ENCODE results near the gene LRP1B.
A peak's percentile ranks its signal among the peaks of the same experiment; 100 is the strongest.

LRP1B gene

DNA sequence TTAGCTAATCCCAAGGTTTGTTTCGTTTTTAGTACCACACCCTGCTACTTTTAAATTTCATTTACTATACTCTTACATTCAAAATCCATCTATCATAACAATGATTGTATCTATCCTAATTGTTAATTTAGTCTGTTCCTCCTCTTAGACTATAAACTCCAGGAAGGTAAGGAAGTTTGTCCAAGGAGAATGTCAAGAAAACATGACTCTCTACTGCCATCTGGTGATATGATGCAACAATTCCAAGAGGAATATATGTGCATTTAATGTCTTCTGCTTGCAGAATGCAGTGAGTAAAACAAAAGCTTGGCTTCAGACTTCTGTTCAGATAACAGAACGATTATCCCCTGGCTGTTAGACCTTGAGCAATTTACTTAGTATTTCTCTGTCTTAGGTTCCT lies 1267.1 kb downstream of the LRP1B start:
- Histone ChIP-seq H3K9me3 (ENCODE audit: insufficient read depth, low read length) (peaks cover 8% of the 10 kb centered on the region), H3K36me3 (ENCODE audit: insufficient read depth, insufficient read length, low read length) (no peaks in the 10 kb centered on the region), H3K4me3 (ENCODE audit: insufficient read length, low read depth) (no peak overlapping the region), H3K9ac (ENCODE audit: insufficient read length, low read depth) (no peak overlapping the region), H3K27me3 (ENCODE audit: insufficient read depth, insufficient read length) (no peaks in the 10 kb centered on the region), H3K4me1 (ENCODE audit: insufficient read depth, insufficient read length) (no peaks in the 10 kb centered on the region)
- no peak for TF ChIP-seq SUZ12 (IDR thresholded peaks at IDR 0.05; ENCODE audit: extremely low read depth, insufficient read depth, insufficient read length)
- no peak for TF ChIP-seq ZNF274 (IDR thresholded peaks at IDR 0.05; ENCODE audit: low read depth, low read length)
- TF ChIP-seq YY1 (IDR thresholded peaks at IDR 0.05; ENCODE audit: insufficient read depth, insufficient read length): no peak
- DNase-seq (ENCODE audit: low read depth, low spot score): peak; percentile 38

DNA sequence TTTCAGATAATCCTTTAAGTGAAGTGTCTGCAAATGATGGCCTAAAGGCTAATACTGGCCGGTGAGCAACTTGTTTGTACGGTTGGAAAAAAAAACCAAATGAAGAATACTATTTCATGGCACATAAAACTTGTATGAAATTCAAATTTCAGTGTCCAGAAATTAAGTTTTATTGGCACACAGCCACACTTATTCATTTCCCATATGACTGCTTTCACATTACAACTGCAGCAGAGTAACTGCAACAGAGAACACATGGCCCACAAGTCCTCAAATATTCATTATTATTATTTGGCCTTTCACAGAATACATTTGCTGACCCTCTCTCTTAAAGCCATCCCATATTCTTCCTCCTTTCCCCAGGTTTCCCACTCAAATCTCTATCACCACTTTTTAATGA lies 1268.6 kb downstream of the LRP1B start:
- Histone ChIP-seq H3K4me3 (ENCODE audit: insufficient read length, low read depth) (no peak overlapping the region), H3K9me3 (ENCODE audit: insufficient read depth, low read length) (no peaks in the 10 kb centered on the region), H3K4me1 (ENCODE audit: insufficient read depth, insufficient read length) (no peaks in the 10 kb centered on the region), H3K27me3 (ENCODE audit: insufficient read depth, insufficient read length) (no peaks in the 10 kb centered on the region), H3K9ac (ENCODE audit: insufficient read length, low read depth) (no peak overlapping the region), H3K36me3 (ENCODE audit: insufficient read depth, insufficient read length, low read length) (no peaks in the 10 kb centered on the region)
- DNase-seq (ENCODE audit: low read depth, low spot score): no peak
- TF ChIP-seq ZNF274 (IDR thresholded peaks at IDR 0.05; ENCODE audit: low read depth, low read length) (no peak), YY1 (IDR thresholded peaks at IDR 0.05; ENCODE audit: insufficient read depth, insufficient read length) (no peak), SUZ12 (IDR thresholded peaks at IDR 0.05; ENCODE audit: extremely low read depth, insufficient read depth, insufficient read length) (no peak)

- Histone ChIP-seq H3K4me1 (ENCODE audit: insufficient read depth, insufficient read length) (no peaks in the 10 kb centered on the region), H3K27me3 (ENCODE audit: insufficient read depth, insufficient read length) (no peaks in the 10 kb centered on the region), H3K9me3 (ENCODE audit: insufficient read depth, low read length) (no peaks in the 10 kb centered on the region), H3K9ac (ENCODE audit: insufficient read length, low read depth) (no peak overlapping the region), H3K36me3 (ENCODE audit: insufficient read depth, insufficient read length, low read length) (no peaks in the 10 kb centered on the region), H3K4me3 (ENCODE audit: insufficient read length, low read depth) (no peak overlapping the region)
- no peak for TF ChIP-seq ZNF274 (IDR thresholded peaks at IDR 0.05; ENCODE audit: low read depth, low read length)
- TF ChIP-seq YY1 (IDR thresholded peaks at IDR 0.05; ENCODE audit: insufficient read depth, insufficient read length): no peak
- no peak for TF ChIP-seq SUZ12 (IDR thresholded peaks at IDR 0.05; ENCODE audit: extremely low read depth, insufficient read depth, insufficient read length)
- DNase-seq (ENCODE audit: low read depth, low spot score): no peak
Measured at GRCh38 chr2:140861666-140862065, 1269.2 kb downstream of the LRP1B start.

- DNase-seq (ENCODE audit: low read depth, low spot score): no peak
- no peaks in the 10 kb centered on the region for H3K36me3 ChIP-seq (ENCODE audit: insufficient read depth, insufficient read length, low read length)
- no peaks in the 10 kb centered on the region for H3K27me3 ChIP-seq (ENCODE audit: insufficient read depth, insufficient read length)
- no peak overlapping the region for H3K4me3 ChIP-seq (ENCODE audit: insufficient read length, low read depth)
- H3K9me3 ChIP-seq (ENCODE audit: insufficient read depth, low read length): no peaks in the 10 kb centered on the region
- no peaks in the 10 kb centered on the region for H3K4me1 ChIP-seq (ENCODE audit: insufficient read depth, insufficient read length)
- TF ChIP-seq ZNF274 (IDR thresholded peaks at IDR 0.05; ENCODE audit: low read depth, low read length): no peak
- no peak for TF ChIP-seq SUZ12 (IDR thresholded peaks at IDR 0.05; ENCODE audit: extremely low read depth, insufficient read depth, insufficient read length)
- TF ChIP-seq YY1 (IDR thresholded peaks at IDR 0.05; ENCODE audit: insufficient read depth, insufficient read length): no peak
- H3K9ac ChIP-seq (ENCODE audit: insufficient read length, low read depth): no peak overlapping the region
Measured at GRCh38 chr2:140855471-140855870, 1275.3 kb downstream of the LRP1B start.

- no peak overlapping the region for H3K9ac ChIP-seq (ENCODE audit: insufficient read length, low read depth)
- no peaks in the 10 kb centered on the region for H3K4me1 ChIP-seq (ENCODE audit: insufficient read depth, insufficient read length)
Measured at GRCh38 chr2:140851258-140851981, 1279.4 kb downstream of the LRP1B start.

DNA sequence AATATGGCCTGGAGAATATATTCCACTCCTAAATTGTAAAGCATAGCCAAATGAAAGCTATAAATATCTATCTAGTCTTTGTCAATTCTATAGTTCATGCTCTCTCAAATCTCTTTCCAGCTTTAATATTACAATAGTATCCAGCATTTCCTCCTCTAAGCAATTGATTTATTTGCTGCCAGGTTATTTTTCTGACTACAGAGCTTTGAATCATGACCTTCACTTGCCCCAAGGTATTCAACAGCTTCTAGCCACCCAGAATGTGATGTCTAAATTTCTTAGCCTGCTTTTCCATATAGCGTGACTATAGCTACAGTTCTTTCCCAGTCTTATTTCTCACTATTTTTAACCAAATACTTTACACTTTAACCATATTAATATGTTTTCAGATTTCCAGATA lies 1287.6 kb downstream of the LRP1B start:
- no peak overlapping the region for H3K4me3 ChIP-seq (ENCODE audit: insufficient read length, low read depth)
- H3K9me3 ChIP-seq (ENCODE audit: insufficient read depth, low read length): no peaks in the 10 kb centered on the region
- TF ChIP-seq ZNF274 (IDR thresholded peaks at IDR 0.05; ENCODE audit: low read depth, low read length): no peak
- TF ChIP-seq SUZ12 (IDR thresholded peaks at IDR 0.05; ENCODE audit: extremely low read depth, insufficient read depth, insufficient read length): no peak
- no peak for TF ChIP-seq YY1 (IDR thresholded peaks at IDR 0.05; ENCODE audit: insufficient read depth, insufficient read length)
- DNase-seq (ENCODE audit: low read depth, low spot score): no peak
- H3K36me3 ChIP-seq (ENCODE audit: insufficient read depth, insufficient read length, low read length): no peaks in the 10 kb centered on the region
- H3K9ac ChIP-seq (ENCODE audit: insufficient read length, low read depth): no peak overlapping the region
- no peaks in the 10 kb centered on the region for H3K27me3 ChIP-seq (ENCODE audit: insufficient read depth, insufficient read length)
- H3K4me1 ChIP-seq (ENCODE audit: insufficient read depth, insufficient read length): no peaks in the 10 kb centered on the region

More at GRCh38 chr2:140851258-140851981, 1279.4 kb downstream of the LRP1B start:
- Histone ChIP-seq H3K36me3 (ENCODE audit: insufficient read depth, insufficient read length, low read length) (no peaks in the 10 kb centered on the region), H3K4me3 (ENCODE audit: insufficient read length, low read depth) (no peak overlapping the region), H3K27me3 (ENCODE audit: insufficient read depth, insufficient read length) (no peaks in the 10 kb centered on the region), H3K9me3 (ENCODE audit: insufficient read depth, low read length) (no peaks in the 10 kb centered on the region)
- no peak for DNase-seq (ENCODE audit: low read depth, low spot score)
- TF ChIP-seq YY1 (IDR thresholded peaks at IDR 0.05; ENCODE audit: insufficient read depth, insufficient read length): no peak
- TF ChIP-seq ZNF274 (IDR thresholded peaks at IDR 0.05; ENCODE audit: low read depth, low read length): no peak
- no peak for TF ChIP-seq SUZ12 (IDR thresholded peaks at IDR 0.05; ENCODE audit: extremely low read depth, insufficient read depth, insufficient read length)

- Histone ChIP-seq H3K9me3 (ENCODE audit: insufficient read depth, low read length) (no peaks in the 10 kb centered on the region), H3K36me3 (ENCODE audit: insufficient read depth, insufficient read length, low read length) (no peaks in the 10 kb centered on the region), H3K4me3 (ENCODE audit: insufficient read length, low read depth) (no peak overlapping the region), H3K4me1 (ENCODE audit: insufficient read depth, insufficient read length) (no peaks in the 10 kb centered on the region), H3K27me3 (ENCODE audit: insufficient read depth, insufficient read length) (no peaks in the 10 kb centered on the region), H3K9ac (ENCODE audit: insufficient read length, low read depth) (no peak overlapping the region)
- no peak for DNase-seq (ENCODE audit: low read depth, low spot score)
- no peak for TF ChIP-seq ZNF274 (IDR thresholded peaks at IDR 0.05; ENCODE audit: low read depth, low read length)
- TF ChIP-seq YY1 (IDR thresholded peaks at IDR 0.05; ENCODE audit: insufficient read depth, insufficient read length): no peak
- TF ChIP-seq SUZ12 (IDR thresholded peaks at IDR 0.05; ENCODE audit: extremely low read depth, insufficient read depth, insufficient read length): no peak
Measured at GRCh38 chr2:140842110-140842509, 1288.7 kb downstream of the LRP1B start.

Measured in NT2/D1 (cell line).